GM18511 (cell line): ENCODE results near the gene MCU.

Experiments
- ATAC-seq: cut with Tn5 transposase; IDR thresholded peaks from one replicate; pipeline ENCODE4 v1.9.1; 2021; ENCODE audit warnings: mild to moderate bottlenecking, moderate library complexity; ENCODE audit not compliant: unreplicated experiment

The MCU gene

DNA sequence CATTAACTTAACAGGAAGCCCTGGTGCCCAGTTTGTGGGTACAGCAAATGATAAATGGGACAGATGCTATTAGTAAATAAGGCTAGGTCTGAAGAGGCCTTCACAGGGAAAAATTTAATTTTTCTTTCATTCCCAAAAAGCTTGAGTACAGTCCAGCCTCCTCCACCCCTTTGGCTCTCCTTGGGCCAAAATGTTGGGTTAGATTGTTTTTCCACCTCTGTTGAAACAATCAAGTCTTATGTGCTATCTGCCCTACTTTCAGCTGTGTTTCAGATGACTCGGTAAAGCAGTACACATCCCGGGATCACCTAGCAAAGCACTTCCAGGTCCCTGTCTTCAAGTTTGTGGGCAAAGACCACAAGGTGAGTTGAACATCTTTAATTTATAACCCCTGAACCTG lies 238.3 kb downstream of the MCU start:
- no peak for ATAC-seq

DNA sequence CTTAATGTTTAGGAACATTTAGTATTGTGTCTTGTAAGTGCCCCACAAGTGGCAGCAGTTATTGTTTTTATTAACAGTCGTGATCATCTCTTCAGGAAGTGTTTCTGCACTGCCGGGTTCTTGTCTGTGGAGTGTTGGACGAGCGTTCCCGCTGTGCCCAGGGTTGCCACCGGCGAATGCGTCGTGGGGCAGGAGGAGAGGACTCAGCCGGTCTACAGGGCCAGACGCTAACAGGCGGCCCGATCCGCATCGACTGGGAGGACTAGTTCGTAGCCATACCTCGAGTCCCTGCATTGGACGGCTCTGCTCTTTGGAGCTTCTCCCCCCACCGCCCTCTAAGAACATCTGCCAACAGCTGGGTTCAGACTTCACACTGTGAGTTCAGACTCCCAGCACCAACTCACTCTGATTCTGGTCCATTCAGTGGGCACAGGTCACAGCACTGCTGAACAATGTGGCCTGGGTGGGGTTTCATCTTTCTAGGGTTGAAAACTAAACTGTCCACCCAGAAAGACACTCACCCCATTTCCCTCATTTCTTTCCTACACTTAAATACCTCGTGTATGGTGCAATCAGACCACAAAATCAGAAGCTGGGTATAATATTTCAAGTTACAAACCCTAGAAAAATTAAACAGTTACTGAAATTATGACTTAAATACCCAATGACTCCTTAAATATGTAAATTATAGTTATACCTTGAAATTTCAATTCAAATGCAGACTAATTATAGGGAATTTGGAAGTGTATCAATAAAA lies 240.5 kb downstream of the MCU start:
- ATAC-seq, result no peak

DNA sequence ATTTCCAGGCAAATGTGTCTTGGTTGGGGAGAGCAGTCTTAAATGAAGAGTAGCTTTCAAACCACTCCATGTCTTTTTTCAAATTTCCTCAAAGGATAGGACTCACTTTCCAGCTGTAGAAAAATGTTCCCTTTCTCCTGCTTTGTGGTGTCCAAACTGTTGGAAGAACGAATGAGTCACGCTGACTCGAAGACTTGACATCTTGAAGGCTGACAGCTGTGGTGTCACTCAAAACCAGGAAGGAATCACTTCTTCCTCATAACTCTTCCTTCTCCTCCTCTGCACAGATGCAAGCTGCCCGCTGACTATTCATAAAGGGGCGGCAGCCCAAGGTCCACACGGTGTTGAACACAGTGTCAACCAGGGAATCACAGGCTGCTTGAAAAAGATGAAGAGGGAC lies 243.4 kb downstream of the MCU start:
- ATAC-seq, result no peak
